Measurements from ENCODE around the gene ELAVL2.
A peak's percentile ranks its signal among the peaks of the same experiment; 100 is the strongest.
"Not testable (repeated sequence)": the region's sequence is repeated elsewhere in the genome, so short reads cannot be mapped to it uniquely, and the experiment has no call there.

The ELAVL2 gene

GRCh38 chr9:23769307-23769935, 56.6 kb downstream of the ELAVL2 start:
- DNase-seq, result no peak

GRCh38 chr9:23768861-23769260, 57.2 kb downstream of the ELAVL2 start:
- no peak for DNase-seq

GRCh38 chr9:23766613-23767012, 59.4 kb downstream of the ELAVL2 start:
- peak; percentile 0 to 7 for DNase-seq

- DNase-seq, result no peak
These were observed 60.5 kb downstream of the ELAVL2 start for GRCh38 chr9:23765561-23765960.

GRCh38 chr9:23764219-23764618, 61.8 kb downstream of the ELAVL2 start:
- no peak for DNase-seq

- DNase-seq, result no peak
These were observed 71.5 kb downstream of the ELAVL2 start for GRCh38 chr9:23754551-23754950.

- DNase-seq, result no peak
These were observed 73.2 kb downstream of the ELAVL2 start for GRCh38 chr9:23752859-23753258.

- no peak for DNase-seq
These were observed 74.4 kb downstream of the ELAVL2 start for GRCh38 chr9:23751633-23752032.

GRCh38 chr9:23750808-23751207, 75.2 kb downstream of the ELAVL2 start:
- DNase-seq, result no peak

- DNase-seq, result no peak
These were observed 78.7 kb downstream of the ELAVL2 start for GRCh38 chr9:23747088-23748075.

- DNase-seq, result no peak
These were observed 79.7 kb downstream of the ELAVL2 start for GRCh38 chr9:23746317-23746716.

GRCh38 chr9:23743036-23743435, 83.0 kb downstream of the ELAVL2 start:
- DNase-seq, result no peak

GRCh38 chr9:23741351-23741750, 84.7 kb downstream of the ELAVL2 start:
- DNase-seq, result no peak

GRCh38 chr9:23740531-23740930, 85.5 kb downstream of the ELAVL2 start:
- DNase-seq, result no peak

- DNase-seq, result no peak
These were observed 86.3 kb downstream of the ELAVL2 start for GRCh38 chr9:23739753-23740152.

GRCh38 chr9:23736293-23736692, 89.7 kb downstream of the ELAVL2 start:
- no peak for DNase-seq

- DNase-seq, result no peak
These were observed 92.5 kb downstream of the ELAVL2 start for GRCh38 chr9:23733495-23734078.

- DNase-seq, result no peak
These were observed 94.7 kb downstream of the ELAVL2 start for GRCh38 chr9:23731353-23731752.

- DNase-seq, result no peak
These were observed 95.7 kb downstream of the ELAVL2 start for GRCh38 chr9:23730364-23730763.

- DNase-seq, result no peak
These were observed 97.3 kb downstream of the ELAVL2 start for GRCh38 chr9:23728736-23729135.

- DNase-seq, result no peak
These were observed 100.6 kb downstream of the ELAVL2 start for GRCh38 chr9:23725279-23725946.

GRCh38 chr9:23723672-23724071, 102.4 kb downstream of the ELAVL2 start:
- no peak for DNase-seq

GRCh38 chr9:23723048-23723447, 103.0 kb downstream of the ELAVL2 start:
- not testable (repeated sequence) for DNase-seq

All from Kasumi-1 (cell line).